ENCODE measurements around the gene RNU5B-1.

RNU5B-1 gene

DNA sequence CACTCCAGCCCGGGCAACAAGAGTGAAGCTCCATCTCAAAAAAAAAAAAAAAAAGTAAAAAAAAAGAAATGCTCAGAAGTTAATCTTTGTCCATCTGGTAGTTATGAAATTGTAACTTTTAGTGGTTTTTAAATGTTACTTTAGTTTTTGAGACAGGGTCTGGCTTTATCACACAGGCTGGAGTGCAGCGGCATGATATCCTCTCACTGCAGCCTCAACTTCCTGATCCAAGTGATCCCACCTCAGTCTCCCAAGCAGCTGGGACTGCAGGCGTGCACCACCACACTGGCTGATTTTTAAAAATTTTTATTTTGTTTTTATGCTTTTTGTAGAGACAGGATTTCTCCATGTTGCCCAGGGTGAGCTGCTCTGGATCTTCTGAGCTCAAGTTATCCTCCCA is 1.3 kb downstream of the RNU5B-1 start:
- H3K27ac Mint-ChIP-seq, result no peak overlapping the region
- H3K4me3 Mint-ChIP-seq, result no peak overlapping the region
- no peaks in the 10 kb centered on the region for H3K27me3 Mint-ChIP-seq
- H3K36me3 Mint-ChIP-seq (ENCODE audit: low read depth), result peaks cover 3% of the 10 kb centered on the region
- H3K4me1 Mint-ChIP-seq (ENCODE audit: low read depth), result peaks cover 34% of the 10 kb centered on the region
- no peaks in the 10 kb centered on the region for H3K9me3 Mint-ChIP-seq

- peaks cover 3% of the 10 kb centered on the region for H3K36me3 Mint-ChIP-seq (ENCODE audit: low read depth)
- H3K27ac Mint-ChIP-seq, result no peak overlapping the region
- peaks cover 33% of the 10 kb centered on the region for H3K4me1 Mint-ChIP-seq (ENCODE audit: low read depth)
- H3K27me3 Mint-ChIP-seq, result no peaks in the 10 kb centered on the region
- H3K9me3 Mint-ChIP-seq, result no peaks in the 10 kb centered on the region
- no peak overlapping the region for H3K4me3 Mint-ChIP-seq
These were observed 2.1 kb downstream of the RNU5B-1 start for GRCh38 chr15:65306551-65306950.

DNA sequence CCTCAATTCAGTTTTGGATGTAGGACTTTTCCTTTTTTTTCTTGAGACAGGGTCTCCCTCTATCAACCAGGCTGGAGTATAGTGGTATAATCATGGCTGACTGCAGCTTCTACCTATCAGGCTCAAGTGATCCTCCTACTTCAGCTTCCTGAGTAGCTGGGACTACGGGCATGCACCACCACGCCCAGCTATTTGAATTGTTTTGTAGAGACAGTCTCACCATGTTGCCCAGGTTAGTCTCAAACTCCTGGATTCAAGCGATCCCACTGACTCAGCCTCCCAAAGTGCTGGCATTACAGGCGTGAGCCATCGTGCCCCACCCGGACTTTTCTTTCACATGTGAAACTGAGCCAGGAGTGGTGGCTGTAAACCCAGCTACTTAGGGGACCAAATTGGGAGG is 3.5 kb downstream of the RNU5B-1 start:
- H3K27me3 Mint-ChIP-seq, result no peaks in the 10 kb centered on the region
- no peaks in the 10 kb centered on the region for H3K9me3 Mint-ChIP-seq
- no peak overlapping the region for H3K4me3 Mint-ChIP-seq
- H3K27ac Mint-ChIP-seq, result no peak overlapping the region
- peaks cover 3% of the 10 kb centered on the region for H3K36me3 Mint-ChIP-seq (ENCODE audit: low read depth)
- peaks cover 33% of the 10 kb centered on the region for H3K4me1 Mint-ChIP-seq (ENCODE audit: low read depth)

DNA sequence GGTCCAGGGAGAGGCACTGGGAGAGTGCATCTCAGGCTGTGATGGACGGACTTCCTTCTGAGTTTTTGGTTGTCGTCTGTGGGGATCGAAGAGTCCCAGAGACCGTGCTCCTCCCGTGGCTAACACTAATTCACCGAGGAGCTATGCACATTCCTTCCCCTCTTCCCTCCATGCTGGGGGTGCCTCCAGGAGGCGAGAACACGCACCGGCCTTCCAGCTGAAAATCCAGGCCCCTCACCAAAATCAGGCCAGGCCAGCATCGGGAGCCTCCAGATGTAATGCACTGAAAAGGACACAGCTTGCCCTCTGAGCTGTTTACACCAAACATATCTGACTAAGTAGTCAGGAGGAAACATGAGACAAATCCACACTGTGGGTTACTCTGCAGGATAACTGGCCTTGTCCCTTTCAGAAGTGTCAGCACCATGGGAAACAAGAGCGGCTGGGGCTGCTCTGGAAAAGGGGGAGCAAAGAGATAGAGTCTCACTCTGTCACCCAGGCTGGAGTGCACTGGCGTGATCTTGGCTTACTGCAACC is 5.5 kb downstream of the RNU5B-1 start:
- Mint-ChIP-seq H3K4me3 (no peak overlapping the region), H3K27ac (no peak overlapping the region), H3K9me3 (no peaks in the 10 kb centered on the region), H3K4me1 (ENCODE audit: low read depth) (peaks cover 16% of the 10 kb centered on the region), H3K36me3 (ENCODE audit: low read depth) (no peaks in the 10 kb centered on the region), H3K27me3 (no peaks in the 10 kb centered on the region)

GRCh38 chr15:65310431-65311137 is 6.1 kb downstream of the RNU5B-1 start:
- Mint-ChIP-seq H3K27ac (no peak overlapping the region), H3K27me3 (no peaks in the 10 kb centered on the region), H3K36me3 (ENCODE audit: low read depth) (no peaks in the 10 kb centered on the region), H3K9me3 (no peaks in the 10 kb centered on the region), H3K4me3 (no peak overlapping the region), H3K4me1 (ENCODE audit: low read depth) (peaks cover 12% of the 10 kb centered on the region)

GRCh38 chr15:65311760-65312159 is 7.3 kb downstream of the RNU5B-1 start:
- no peaks in the 10 kb centered on the region for H3K36me3 Mint-ChIP-seq (ENCODE audit: low read depth)
- H3K27ac Mint-ChIP-seq, result no peak overlapping the region
- no peaks in the 10 kb centered on the region for H3K27me3 Mint-ChIP-seq
- peaks cover under 1% of the 10 kb centered on the region for H3K4me1 Mint-ChIP-seq (ENCODE audit: low read depth)
- H3K4me3 Mint-ChIP-seq, result no peak overlapping the region
- no peaks in the 10 kb centered on the region for H3K9me3 Mint-ChIP-seq

DNA sequence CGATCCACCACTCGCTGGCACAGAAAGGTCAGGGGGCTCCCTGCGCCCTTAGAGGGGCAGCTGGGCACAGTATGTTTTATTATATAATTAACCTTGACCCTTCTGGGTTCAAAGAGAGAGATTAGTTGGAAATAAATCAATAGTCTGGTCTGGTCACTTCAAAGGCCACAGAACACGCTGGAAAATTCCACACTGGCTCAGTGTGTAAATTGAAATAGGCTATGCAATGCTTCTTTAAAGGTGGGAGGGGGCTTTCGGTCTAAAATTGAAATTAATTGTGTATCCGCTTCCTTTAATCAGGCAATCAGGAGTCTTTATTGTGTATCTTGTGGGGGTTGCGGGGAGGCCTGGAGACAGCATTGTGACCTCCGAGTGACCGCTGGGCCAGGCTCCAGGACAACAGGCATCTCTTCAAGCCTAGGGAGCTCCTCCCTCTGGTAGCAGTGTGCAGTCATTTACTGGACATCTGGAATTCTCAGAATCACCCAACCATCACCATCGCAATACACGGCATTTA is 8.0 kb downstream of the RNU5B-1 start:
- Mint-ChIP-seq H3K4me1 (ENCODE audit: low read depth) (no peaks in the 10 kb centered on the region), H3K27me3 (no peaks in the 10 kb centered on the region), H3K36me3 (ENCODE audit: low read depth) (no peaks in the 10 kb centered on the region), H3K9me3 (no peaks in the 10 kb centered on the region), H3K4me3 (no peak overlapping the region), H3K27ac (no peak overlapping the region)

DNA sequence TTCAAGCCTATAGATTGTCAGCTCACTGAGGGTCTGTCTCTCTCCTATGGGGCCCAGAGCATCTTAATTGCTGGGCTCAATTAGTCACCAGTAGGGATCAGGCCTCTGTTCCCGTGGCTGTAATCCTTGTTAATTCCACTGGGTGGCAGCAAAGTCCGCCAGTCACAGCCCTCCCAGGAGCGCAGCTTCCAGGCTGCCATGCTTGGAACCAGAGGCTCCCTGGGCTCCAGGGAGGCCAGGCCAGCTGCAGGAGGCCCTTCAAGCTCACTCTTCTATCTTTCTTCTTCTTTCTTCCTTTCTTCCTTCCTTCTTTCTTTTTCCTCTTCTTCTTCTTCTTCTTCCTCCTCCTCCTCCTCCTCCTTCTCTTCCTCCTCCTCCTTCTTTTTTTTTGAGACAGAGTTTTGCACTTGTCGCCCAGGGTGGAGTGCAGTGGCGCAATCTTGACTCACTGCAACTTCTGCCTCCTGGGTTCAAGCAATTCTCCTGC is 14.4 kb downstream of the RNU5B-1 start:
- Mint-ChIP-seq H3K27ac (no peak overlapping the region), H3K27me3 (peaks cover 15% of the 10 kb centered on the region), H3K4me3 (no peak overlapping the region), H3K9me3 (no peaks in the 10 kb centered on the region), H3K36me3 (ENCODE audit: low read depth) (no peaks in the 10 kb centered on the region), H3K4me1 (ENCODE audit: low read depth) (no peaks in the 10 kb centered on the region)

DNA sequence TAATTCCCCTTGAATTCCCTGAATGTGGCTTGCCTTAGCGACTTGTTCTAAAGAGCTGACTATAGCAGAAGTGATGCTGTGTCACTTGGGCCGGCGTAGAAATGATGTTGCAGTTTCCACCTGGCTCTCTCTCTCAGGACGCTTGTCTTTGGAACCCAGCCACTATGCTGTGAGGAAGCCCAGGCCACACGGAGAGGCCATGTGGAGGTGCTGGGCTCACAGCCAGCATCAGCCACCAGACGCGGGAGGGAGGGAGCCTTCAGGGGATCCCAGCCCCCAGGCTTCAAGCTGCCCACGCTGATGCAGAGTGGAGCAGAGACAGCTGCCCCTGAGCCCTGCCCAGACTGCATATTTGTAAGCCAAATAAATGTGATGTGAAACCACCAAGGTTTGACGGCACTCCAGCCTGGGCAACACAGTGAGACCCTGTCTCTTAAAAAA is 18.6 kb downstream of the RNU5B-1 start:
- no peak overlapping the region for H3K27ac Mint-ChIP-seq
- no peaks in the 10 kb centered on the region for H3K36me3 Mint-ChIP-seq (ENCODE audit: low read depth)
- H3K9me3 Mint-ChIP-seq, result no peaks in the 10 kb centered on the region
- H3K4me1 Mint-ChIP-seq (ENCODE audit: low read depth), result no peaks in the 10 kb centered on the region
- H3K4me3 Mint-ChIP-seq, result no peak overlapping the region
- peaks cover 15% of the 10 kb centered on the region for H3K27me3 Mint-ChIP-seq

- no peaks in the 10 kb centered on the region for H3K9me3 Mint-ChIP-seq
- H3K27ac Mint-ChIP-seq, result no peak overlapping the region
- H3K27me3 Mint-ChIP-seq, result peaks cover 11% of the 10 kb centered on the region
- no peak overlapping the region for H3K4me3 Mint-ChIP-seq
- no peaks in the 10 kb centered on the region for H3K4me1 Mint-ChIP-seq (ENCODE audit: low read depth)
- no peaks in the 10 kb centered on the region for H3K36me3 Mint-ChIP-seq (ENCODE audit: low read depth)
These were observed 21.6 kb downstream of the RNU5B-1 start for GRCh38 chr15:65326117-65326526.

DNA sequence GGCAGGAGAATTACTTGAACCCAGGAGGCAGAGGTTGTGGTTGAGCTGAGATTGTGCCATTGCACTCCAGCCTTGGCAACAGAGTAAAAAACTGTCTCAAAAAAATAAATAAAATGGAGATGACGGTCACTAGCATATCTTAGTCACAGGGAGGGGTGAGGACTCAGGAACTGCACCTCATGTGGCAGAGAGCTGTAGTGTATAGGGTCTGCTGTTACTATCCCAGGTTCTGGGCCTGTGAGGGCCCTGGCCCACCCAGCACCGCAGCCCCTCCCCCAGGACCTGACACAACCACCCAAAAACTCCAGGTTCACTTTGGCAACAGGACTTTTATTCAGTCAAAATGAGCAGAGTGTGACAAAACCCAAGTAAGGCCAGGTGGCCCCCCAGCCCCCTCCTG is 22.3 kb downstream of the RNU5B-1 start:
- H3K27ac Mint-ChIP-seq, result no peak overlapping the region
- H3K27me3 Mint-ChIP-seq, result peaks cover 7% of the 10 kb centered on the region
- H3K36me3 Mint-ChIP-seq (ENCODE audit: low read depth), result no peaks in the 10 kb centered on the region
- no peak overlapping the region for H3K4me3 Mint-ChIP-seq
- no peaks in the 10 kb centered on the region for H3K4me1 Mint-ChIP-seq (ENCODE audit: low read depth)
- no peaks in the 10 kb centered on the region for H3K9me3 Mint-ChIP-seq

DNA sequence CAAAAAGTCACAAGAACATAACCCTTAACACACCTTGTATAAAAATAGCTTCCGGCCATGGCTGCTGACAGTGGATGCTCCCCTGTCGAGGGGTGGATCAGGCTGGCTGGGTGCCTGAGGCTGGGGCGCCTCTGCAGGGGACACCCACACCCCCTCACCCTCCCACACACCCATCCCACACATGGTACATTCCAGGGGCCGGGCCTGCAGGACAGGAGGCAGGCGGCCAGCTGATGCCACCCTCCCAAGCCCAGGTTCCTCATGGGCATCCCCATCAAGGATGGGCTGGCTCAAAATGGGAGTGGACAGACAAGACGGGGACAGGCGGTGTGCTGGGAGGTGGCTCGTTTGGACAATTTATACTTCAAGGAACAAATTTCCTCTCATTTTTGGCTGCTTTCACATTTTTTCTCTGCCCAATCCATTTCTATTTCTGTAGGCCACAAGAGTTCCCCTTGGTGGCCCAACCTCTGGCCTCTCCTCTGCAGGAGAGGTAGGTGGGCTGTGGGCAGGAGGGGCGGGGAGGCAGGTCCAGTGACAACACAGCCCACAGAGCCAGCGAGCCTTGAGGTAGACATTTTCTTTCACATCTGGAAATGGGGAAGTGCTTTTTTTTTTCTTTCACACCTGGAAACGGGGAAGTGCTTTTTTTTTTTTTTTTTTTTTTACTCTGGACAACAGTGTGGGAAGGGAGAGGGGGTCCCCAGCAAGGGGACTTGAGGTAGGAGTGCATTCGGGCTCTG is 23.3 kb downstream of the RNU5B-1 start:
- H3K27me3 Mint-ChIP-seq, result no peaks in the 10 kb centered on the region
- no peak overlapping the region for H3K4me3 Mint-ChIP-seq
- H3K4me1 Mint-ChIP-seq (ENCODE audit: low read depth), result no peaks in the 10 kb centered on the region

DNA sequence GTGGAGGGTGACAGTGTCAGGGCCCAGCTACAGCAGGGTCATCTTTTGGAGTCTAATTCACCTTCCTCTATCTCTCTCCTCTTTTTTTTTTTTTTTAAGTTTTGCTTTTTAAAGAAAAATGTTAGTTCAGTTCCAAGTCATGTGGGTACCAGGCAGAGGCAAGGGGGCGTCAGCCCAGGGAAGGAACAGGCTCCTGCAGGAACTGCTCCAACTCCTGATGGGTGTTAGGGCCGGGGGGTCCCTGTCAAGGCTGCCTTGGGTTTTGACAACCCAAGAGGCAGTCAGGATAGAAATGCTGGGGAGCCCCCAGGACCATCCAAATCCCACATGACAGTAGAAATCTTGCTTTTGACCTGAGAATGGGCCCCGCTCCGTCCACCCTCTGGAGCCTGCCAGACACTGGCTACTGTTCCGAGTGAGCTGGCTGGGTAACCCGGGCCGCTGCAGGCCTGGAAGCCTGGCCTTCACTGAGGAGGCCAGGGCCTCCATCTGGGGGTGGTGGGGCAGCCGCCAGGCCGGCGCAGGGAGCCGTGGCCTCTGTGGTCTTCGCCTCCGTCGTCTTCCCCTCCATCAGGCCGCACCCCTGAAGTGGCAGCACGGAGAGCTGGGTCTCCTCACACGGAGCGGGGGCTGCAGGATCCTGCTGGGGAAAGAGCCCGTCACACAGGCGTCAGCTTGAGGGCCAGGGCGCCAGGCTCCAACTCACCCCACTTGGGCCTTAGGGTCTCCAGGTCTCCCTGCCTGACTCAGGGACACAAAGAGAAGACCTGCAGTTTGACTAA is 24.2 kb downstream of the RNU5B-1 start:
- Mint-ChIP-seq H3K4me3 (no peak overlapping the region), H3K36me3 (ENCODE audit: low read depth) (no peaks in the 10 kb centered on the region), H3K27me3 (no peaks in the 10 kb centered on the region), H3K27ac (no peak overlapping the region), H3K9me3 (no peaks in the 10 kb centered on the region), H3K4me1 (ENCODE audit: low read depth) (no peaks in the 10 kb centered on the region)

More for the DNA sequence above, 23.3 kb downstream of the RNU5B-1 start:
- no peaks in the 10 kb centered on the region for H3K9me3 Mint-ChIP-seq
- H3K27ac Mint-ChIP-seq, result no peak overlapping the region
- no peaks in the 10 kb centered on the region for H3K36me3 Mint-ChIP-seq (ENCODE audit: low read depth)

- Mint-ChIP-seq H3K36me3 (ENCODE audit: low read depth) (no peaks in the 10 kb centered on the region), H3K27ac (no peak overlapping the region), H3K4me3 (no peak overlapping the region), H3K9me3 (no peaks in the 10 kb centered on the region), H3K27me3 (no peaks in the 10 kb centered on the region), H3K4me1 (ENCODE audit: low read depth) (no peaks in the 10 kb centered on the region)
These were observed 25.0 kb downstream of the RNU5B-1 start for GRCh38 chr15:65329288-65329983.
